Left renal cortex interstitium (tissue), 4 donors: Measurements from ENCODE around the gene CDH5. TPM values are rescaled to one million over a fixed set of nuclear protein-coding genes. Genes with fewer than 3 reads are reported as not detected.

Experiments used
- polyA plus RNA-seq, 4 donors: library from polyadenylated mRNA; unstranded; fragments of 120-200 nt; gene quantifications; one replicate each; pipeline ENCODE4 v1.2.1, GENCODE V29; 2013; ENCODE audit not compliant: insufficient read length in 4 of 4

Gene CDH5
- polyA plus RNA-seq, 4 donors: 56.4 to 67.2 (median 62.0) TPM

Other genes starting within 250 kb of the CDH5 start
- 1 to 10 TPM in 2 of 4 donors, under 1 TPM in 2; 0.57 to 3.6 (median 1.9) TPM for gene BEAN1, start 60.6 kb downstream of the CDH5 start, polyA plus RNA-seq
- gene TK2, start 183.4 kb downstream of the CDH5 start, polyA plus RNA-seq: 10 to 100 TPM; 32.4 to 42.8 (median 36.2) TPM
- gene CKLF, start 185.9 kb downstream of the CDH5 start, polyA plus RNA-seq: 10 to 100 TPM; 35.2 to 41.7 (median 38.4) TPM
- 10 to 100 TPM in 1 of 4 donors, 1 to 10 TPM in 3; 4.9 to 12.0 (median 7.2) TPM for gene CMTM1, start 199.7 kb downstream of the CDH5 start, polyA plus RNA-seq
- gene CMTM2, start 212.8 kb downstream of the CDH5 start, polyA plus RNA-seq: 1 to 10 TPM in 2 of 4 donors, under 1 TPM in 1, not detected in 1; 0.31 to 1.5 (median 1.1) TPM
- 10 to 100 TPM; 59.5 to 91.3 (median 67.1) TPM for gene CMTM3, start 238.0 kb downstream of the CDH5 start, polyA plus RNA-seq